Measurements from ENCODE around the gene ORC1. TPM values are rescaled to one million over a fixed set of nuclear protein-coding genes. Genes with fewer than 3 reads are reported as not detected.

ORC1 gene
- total RNA-seq = 0.59 and 3.2 TPM in 2 replicates

GRCh38 chr1:52404116-52404974 lies at the start of gene ORC1, which contains the start of gene PRPF38A:
TSS of gene ORC1 (minus strand) at chr1:52404423. CDS start at chr1:52402223, 2,200 bp downstream.
TSS of gene PRPF38A (plus strand) at chr1:52404602. CDS start at chr1:52404750, 148 bp downstream.

GRCh38 chr1:52365746-52366516 lies 38.3 kb downstream of the ORC1 start, which contains the start of gene CC2D1B:
TSS of gene CC2D1B (minus strand) at chr1:52366205. CDS start at chr1:52364620, 1,585 bp downstream.

Other genes with a start within 250 kb of the ORC1 start
- gene CC2D1B, start 38.2 kb downstream of the ORC1 start, total RNA-seq = 25.2 and 34.9 TPM in 2 replicates
- gene PRPF38A, start 179 bp upstream of the ORC1 start, total RNA-seq = 7.7 and 10.5 TPM in 2 replicates
- 28.5 and 39.5 TPM in 2 replicates for gene TUT4, start 148.7 kb upstream of the ORC1 start, total RNA-seq
- gene GPX7, start 197.9 kb upstream of the ORC1 start, total RNA-seq = 19.3 and 34.3 TPM in 2 replicates
- not detected in 2 replicates for gene SHISAL2A, start 228.7 kb upstream of the ORC1 start, total RNA-seq

Measured in smooth muscle cell of the umbilical artery (primary cell).